Smooth muscle cell (in vitro differentiated cells): ENCODE data around the gene DNAAF2. TPM values are rescaled to one million over a fixed set of nuclear protein-coding genes. Genes with fewer than 3 reads are reported as not detected.
"Not testable (repeated sequence)": the region's sequence is repeated elsewhere in the genome, so short reads cannot be mapped to it uniquely, and the experiment has no call there.

Experiments
- DNase-seq: peaks from one replicate; lab custom pipeline; 2025; ENCODE audit not compliant: unreplicated experiment; lab: John Stamatoyannopoulos, UW
- H2AFZ ChIP-seq: fragments of 200-600 bp; sonication (generic); 2 replicates; pipeline ENCODE4 v1.6.0; 2016; ENCODE audit warnings: antibody characterized with exemption, low read depth, mild to moderate bottlenecking
- H3F3A ChIP-seq: fragments of 200-600 bp; sonication (generic); 2 replicates; pipeline ENCODE4 v1.6.0; 2017; ENCODE audit warnings: antibody characterized with exemption, low read depth
- H3K27ac ChIP-seq: fragments of 200-600 bp; sonication (generic); 2 replicates; pipeline ENCODE4 v1.5.1; 2016; ENCODE audit warnings: low read depth, mild to moderate bottlenecking
- H3K27me3 ChIP-seq: fragments of 200-600 bp; sonication (generic); 2 replicates; pipeline ENCODE4 v1.6.1; 2016; ENCODE audit warnings: low read depth, mild to moderate bottlenecking
- H3K36me3 ChIP-seq: fragments of 200-600 bp; sonication (generic); 2 replicates; pipeline ENCODE4 v1.5.1; 2016; ENCODE audit warnings: low read depth
- H3K4me1 ChIP-seq: fragments of 200-600 bp; sonication (generic); 2 replicates; pipeline ENCODE4 v1.5.1; 2016; ENCODE audit warnings: low read depth
- H3K4me2 ChIP-seq: fragments of 200-600 bp; sonication (generic); 2 replicates; pipeline ENCODE4 v1.6.0; 2016; ENCODE audit warnings: mild to moderate bottlenecking
- H3K4me3 ChIP-seq: fragments of 200-600 bp; sonication (generic); 2 replicates; pipeline ENCODE4 v1.5.1; 2016; ENCODE audit warnings: mild to moderate bottlenecking
- H3K79me2 ChIP-seq: fragments of 200-600 bp; sonication (generic); 2 replicates; pipeline ENCODE4 v1.6.0; 2016; ENCODE audit warnings: low read depth, mild to moderate bottlenecking
- H3K9ac ChIP-seq: fragments of 200-600 bp; sonication (generic); 2 replicates; pipeline ENCODE4 v1.6.0; 2016; ENCODE audit warnings: low read depth
- H3K9me3 ChIP-seq: fragments of 200-600 bp; sonication (generic); replicated peaks from 2 replicates; pipeline ENCODE4 v1.5.1; 2016; ENCODE audit warnings: low read depth
- H4K20me1 ChIP-seq: fragments of 200-600 bp; sonication (generic); 2 replicates; pipeline ENCODE4 v1.6.0; 2016; ENCODE audit warnings: low read depth
- WGBS: methylation state at CpG from one replicate; pipeline ENCODE4 v1.1.7; 2016; ENCODE audit warnings: low lambda C conversion rate; 5-methylcytosine and 5-hydroxymethylcytosine counted together
- polyA plus RNA-seq: library from polyadenylated mRNA; unstranded; fragments of >200 nt; fragmentation: Nextera tagmentation; extraction: Ambion mirVana; gene quantifications from 2 replicates; pipeline ENCODE4 v1.2.1, GENCODE V29; 2016
- total RNA-seq: library from RNA; depleted of rRNA; stranded (reverse); fragments of >200 nt; gene quantifications from 2 replicates; pipeline ENCODE4 v1.2.3, GENCODE V29; 2014
- TF ChIP-seq, protein P1 (sequence below): fragments of 200-600 bp; sonication (generic); IDR thresholded peaks from 2 replicates; pipeline ENCODE4 v1.5.1; 2017; ENCODE audit warnings: borderline replicate concordance, mild to moderate bottlenecking, antibody characterized with exemption; ENCODE audit not compliant: insufficient read depth, poor library complexity, severe bottlenecking

The DNAAF2 gene
- total and polyA plus RNA-seq, 2 experiments from 2014 or later, result 11.3 to 14.0 TPM

DNA sequence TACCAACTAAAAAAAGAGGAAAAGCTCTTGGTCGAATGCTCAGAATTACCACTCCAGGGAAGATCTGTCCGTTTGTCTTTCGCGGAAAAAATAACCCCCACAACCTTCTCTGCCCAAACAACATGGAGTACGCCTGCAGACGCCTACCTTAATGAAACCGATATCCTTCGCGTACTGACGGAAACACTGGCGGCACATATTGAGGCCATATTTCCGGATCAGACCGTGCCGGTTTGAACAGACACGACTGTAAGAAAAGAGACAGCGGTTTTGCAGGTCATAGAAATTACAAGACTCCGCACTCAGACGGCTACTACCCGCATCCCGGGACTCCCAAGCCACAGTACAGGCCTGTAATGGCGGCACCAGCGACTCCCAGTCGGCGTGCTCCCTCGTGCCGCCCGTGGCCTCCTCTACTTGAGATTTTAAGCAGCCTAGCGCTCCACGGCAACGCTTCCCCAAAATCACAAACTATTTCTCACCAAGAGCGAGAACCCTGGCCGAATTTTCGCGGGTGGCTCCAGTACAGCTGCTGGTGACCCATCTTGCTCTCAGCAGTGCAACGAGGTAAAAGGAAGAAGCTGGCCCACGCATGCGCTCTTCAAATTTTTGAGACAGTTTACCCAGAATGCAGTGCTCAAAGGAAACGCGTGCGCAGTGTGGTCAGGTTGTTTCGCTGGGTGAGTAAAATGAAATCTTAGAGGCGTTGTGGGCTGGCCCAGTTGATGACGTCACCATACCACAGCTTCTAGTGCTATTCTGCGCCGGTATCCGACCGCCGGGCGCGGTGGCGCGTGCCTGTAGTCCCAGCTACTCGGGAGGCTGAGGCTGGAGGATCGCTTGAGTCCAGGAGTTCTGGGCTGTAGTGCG lies 49.0 kb downstream of the DNAAF2 start, which contains the start of gene RPS29:
Gene RPS29, minus strand, starts transcription at position 578 of the 870 bp plus-strand sequence. Its CDS starts 34 bp downstream, at position 544.
- no peaks in the 10 kb centered on the region for H3K27me3 ChIP-seq
- peak within 1 kb of the TSS; percentile 91 for H3K4me2 ChIP-seq
- no peaks in the 10 kb centered on the region for H3K9me3 ChIP-seq
- H3K79me2 ChIP-seq, result peaks cover 50% of the 10 kb centered on the region
- H3K4me1 ChIP-seq, result peaks cover 14% of the 10 kb centered on the region
- peaks cover 46% of the 10 kb centered on the region for H4K20me1 ChIP-seq
- H3K36me3 ChIP-seq, result peaks cover 4% of the 10 kb centered on the region
- H3K4me3 ChIP-seq, result peak within 1 kb of the TSS; percentile 80
- peak within 1 kb of the TSS; percentile 87 for H3K9ac ChIP-seq
- peak; percentile 97 for DNase-seq
- H3K27ac ChIP-seq, result peak within 1 kb of the TSS; percentile 80
- TF ChIP-seq, protein P1, sequence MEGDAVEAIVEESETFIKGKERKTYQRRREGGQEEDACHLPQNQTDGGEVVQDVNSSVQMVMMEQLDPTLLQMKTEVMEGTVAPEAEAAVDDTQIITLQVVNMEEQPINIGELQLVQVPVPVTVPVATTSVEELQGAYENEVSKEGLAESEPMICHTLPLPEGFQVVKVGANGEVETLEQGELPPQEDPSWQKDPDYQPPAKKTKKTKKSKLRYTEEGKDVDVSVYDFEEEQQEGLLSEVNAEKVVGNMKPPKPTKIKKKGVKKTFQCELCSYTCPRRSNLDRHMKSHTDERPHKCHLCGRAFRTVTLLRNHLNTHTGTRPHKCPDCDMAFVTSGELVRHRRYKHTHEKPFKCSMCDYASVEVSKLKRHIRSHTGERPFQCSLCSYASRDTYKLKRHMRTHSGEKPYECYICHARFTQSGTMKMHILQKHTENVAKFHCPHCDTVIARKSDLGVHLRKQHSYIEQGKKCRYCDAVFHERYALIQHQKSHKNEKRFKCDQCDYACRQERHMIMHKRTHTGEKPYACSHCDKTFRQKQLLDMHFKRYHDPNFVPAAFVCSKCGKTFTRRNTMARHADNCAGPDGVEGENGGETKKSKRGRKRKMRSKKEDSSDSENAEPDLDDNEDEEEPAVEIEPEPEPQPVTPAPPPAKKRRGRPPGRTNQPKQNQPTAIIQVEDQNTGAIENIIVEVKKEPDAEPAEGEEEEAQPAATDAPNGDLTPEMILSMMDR, result no peak
- H3F3A ChIP-seq, result peaks cover 8% of the 10 kb centered on the region
- WGBS, result under 1% methylated on average over 54 of the region's 55 CpGs
- peak within 1 kb of the TSS; percentile 65 for H2AFZ ChIP-seq

DNA sequence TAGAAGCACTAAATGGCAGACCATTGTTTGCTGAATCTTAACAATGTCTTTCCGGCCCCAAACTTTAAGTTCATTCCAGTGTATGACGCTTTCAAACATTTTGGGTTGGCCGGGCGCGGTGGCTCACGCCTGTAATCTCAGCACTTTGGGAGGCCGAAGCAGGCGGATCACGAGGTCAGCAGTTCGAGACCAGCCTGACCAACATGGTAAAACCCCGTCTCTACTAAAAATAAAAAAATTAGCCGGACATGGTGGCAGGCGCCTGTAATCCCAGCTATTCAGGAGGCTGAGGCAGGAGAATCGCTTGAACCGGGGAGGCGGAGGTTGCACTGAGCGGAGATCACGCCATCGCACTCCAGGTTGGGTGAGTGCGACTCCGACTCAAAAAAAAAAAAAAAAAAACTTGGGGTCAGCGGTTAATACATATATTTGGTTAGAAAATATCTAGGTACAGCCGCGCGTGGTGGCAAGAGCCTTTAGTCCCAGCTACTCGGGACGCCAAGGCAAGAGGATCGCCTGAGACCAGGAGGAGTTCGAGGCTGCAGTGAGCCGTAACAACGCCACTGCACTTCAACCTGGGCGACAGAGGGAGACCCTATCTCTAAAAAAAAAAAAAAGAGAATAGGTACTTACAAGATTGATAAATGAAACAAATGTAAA lies 49.9 kb downstream of the DNAAF2 start:
- peak overlapping the region; percentile 80 for H3K4me3 ChIP-seq
- DNase-seq, H2AFZ ChIP-seq, H3K27me3 ChIP-seq, H3F3A ChIP-seq, H3K9me3 ChIP-seq, H3K36me3 ChIP-seq: not testable (repeated sequence)
- peaks cover 55% of the 10 kb centered on the region for H4K20me1 ChIP-seq
- H3K4me2 ChIP-seq, result peak overlapping the region; percentile 91
- peak overlapping the region; percentile 80 for H3K27ac ChIP-seq
- peaks cover 14% of the 10 kb centered on the region for H3K4me1 ChIP-seq
- H3K79me2 ChIP-seq, result peaks cover 55% of the 10 kb centered on the region
- peak overlapping the region; percentile 87 for H3K9ac ChIP-seq
- WGBS, result 2% methylated on average over 32 of the region's 32 CpGs

DNA sequence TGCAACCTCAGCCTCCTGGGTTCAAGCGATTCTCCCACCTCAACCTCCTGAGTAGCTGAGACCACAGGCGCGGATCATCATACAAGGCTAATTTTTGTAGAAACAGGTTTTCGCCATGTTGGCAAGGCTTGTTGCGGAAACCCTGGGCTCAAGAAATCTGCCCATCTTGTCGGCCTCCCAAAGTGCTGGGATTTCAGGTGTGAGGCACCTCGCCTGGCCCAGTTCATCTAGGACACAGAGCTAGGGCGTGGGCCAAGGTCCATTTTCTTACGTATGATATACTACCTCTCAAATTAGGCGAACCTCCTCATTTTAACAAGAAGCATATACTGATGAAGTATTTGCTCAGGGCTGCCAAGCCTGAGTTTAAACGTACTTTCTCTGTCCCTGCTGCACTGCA lies 51.0 kb downstream of the DNAAF2 start:
- Histone ChIP-seq H4K20me1 (peaks cover 66% of the 10 kb centered on the region), H3K9ac (no peak overlapping the region), H3K4me3 (peak overlapping the region; percentile 80), H3K27ac (peak overlapping the region; percentile 80), H3K9me3 (no peaks in the 10 kb centered on the region), H3K79me2 (peaks cover 63% of the 10 kb centered on the region), H3K36me3 (peaks cover 4% of the 10 kb centered on the region), H2AFZ (no peak overlapping the region), H3K4me2 (peak overlapping the region; percentile 91), H3K4me1 (peaks cover 14% of the 10 kb centered on the region), H3F3A (peaks cover 8% of the 10 kb centered on the region), H3K27me3 (no peaks in the 10 kb centered on the region)
- TF ChIP-seq, protein P1, result no peak
- WGBS, result 88% methylated on average over 11 of the region's 11 CpGs
- DNase-seq, result no peak

DNA sequence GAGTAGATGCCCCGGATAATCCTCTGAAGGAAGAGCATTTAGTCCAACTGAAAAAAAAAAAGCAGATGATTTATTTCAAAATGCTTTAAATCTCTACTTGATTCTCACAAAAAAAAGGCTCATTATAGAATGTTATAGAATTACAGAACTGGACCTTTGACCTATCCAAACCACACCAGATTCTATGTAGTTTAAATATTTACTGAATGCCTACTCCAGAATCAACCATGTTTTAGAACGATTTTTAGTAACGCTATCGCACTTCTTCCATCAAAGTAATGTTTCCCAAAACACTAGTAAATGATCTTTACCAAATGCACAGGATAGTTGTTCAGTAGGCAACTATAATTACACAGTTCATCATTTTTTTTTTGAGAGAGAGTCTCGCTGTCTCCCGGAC lies 51.4 kb downstream of the DNAAF2 start:
- H3K36me3 ChIP-seq, result peaks cover 4% of the 10 kb centered on the region
- H3K79me2 ChIP-seq, result peaks cover 63% of the 10 kb centered on the region
- TF ChIP-seq, protein P1, result no peak
- H3K4me2 ChIP-seq, result peak overlapping the region; percentile 91
- H3K9ac ChIP-seq, result no peak overlapping the region
- peak overlapping the region; percentile 80 for H3K4me3 ChIP-seq
- peaks cover 8% of the 10 kb centered on the region for H3F3A ChIP-seq
- WGBS, result 96% methylated on average over 6 of the region's 6 CpGs
- no peak overlapping the region for H3K27ac ChIP-seq
- no peaks in the 10 kb centered on the region for H3K27me3 ChIP-seq
- no peak overlapping the region for H2AFZ ChIP-seq
- H4K20me1 ChIP-seq, result peaks cover 70% of the 10 kb centered on the region
- no peaks in the 10 kb centered on the region for H3K9me3 ChIP-seq
- H3K4me1 ChIP-seq, result peaks cover 14% of the 10 kb centered on the region
- no peak for DNase-seq
